Testis (tissue), 2 donors: Measurements from ENCODE around the gene SPACA7.

Experiments
- CTCF ChIP-seq, 3 experiments: fragments of 450-650 bp in 2 of 3; fragments of 200-600 bp in 1 of 3; sonication (generic) in 1 of 3; IDR thresholded peaks; one replicate each; pipeline ENCODE4 v1.5.1; 2016 to 2019; ENCODE audit warnings: antibody characterized with exemption in 3 of 3, mild to moderate bottlenecking in 2 of 3, moderate library complexity in 1 of 3
- POLR2A ChIP-seq: fragments of 450-650 bp; IDR thresholded peaks from one replicate; pipeline ENCODE4 v1.6.1; 2017; ENCODE audit warnings: antibody characterized with exemption, mild to moderate bottlenecking, moderate library complexity

- TF ChIP-seq CTCF (IDR thresholded peaks at IDR 0.05) (no peak), POLR2A (no peak)
Measured at GRCh38 chr13:112442483-112443090, 66.4 kb downstream of the SPACA7 start.
